ENCODE results near the gene SLC25A51. TPM values are rescaled to one million over a fixed set of nuclear protein-coding genes. Genes with fewer than 3 reads are reported as not detected.

The SLC25A51 gene
- total and polyA plus RNA-seq, 2 donors (not counting 3 experiments of a cell fraction or from before 2014, with no cell fraction given): 15.4 to 36.2 TPM

GRCh38 chr9:37936376-37936775, 32.4 kb upstream of the SLC25A51 start:
- no peak for TF ChIP-seq CTCF (IDR thresholded peaks at IDR 0.05; ENCODE audit: extremely low read depth in 1 of 2, insufficient read depth in 1 of 2, low read depth in 1 of 2, low read length in 2 of 2)
- dilution Hi-C loops (cut with MboI; ENCODE audit: extremely low pct_ligation_motif_present, low sequenced_read_pairs): no loop called here
- Histone ChIP-seq H3K4me1 (ENCODE audit: control insufficient read depth, extremely low read depth, insufficient read depth, low read length) (peaks cover 35% of the 10 kb centered on the region), H3K9me1 (replicated peaks; ENCODE audit: control insufficient read depth, extremely low read depth, insufficient read depth, low read length) (no peaks in the 10 kb centered on the region), H3K27ac (ENCODE audit: insufficient read depth, low read depth, low read length) (no peak overlapping the region), H3K9me3 (replicated peaks; ENCODE audit: control insufficient read depth, insufficient read depth, low read length) (no peaks in the 10 kb centered on the region), H3K4me2 (ENCODE audit: insufficient read depth, low read length) (no peak overlapping the region), H3K79me2 (ENCODE audit: control insufficient read depth, insufficient read depth, low read length) (peaks cover 2% of the 10 kb centered on the region), H4K20me1 (replicated peaks; ENCODE audit: control insufficient read depth, extremely low read depth, insufficient read depth, low read length) (no peaks in the 10 kb centered on the region), H3K27me3 (ENCODE audit: control insufficient read depth in 2 of 2, insufficient read depth in 2 of 2, low read length in 2 of 2) (no peaks in the 10 kb centered on the region), H3K4me3 (replicated peaks in 1 of 3; ENCODE audit: insufficient read depth in 1 of 3, low read depth in 1 of 3, low read length in 3 of 3) (no peak overlapping the region), H3K9ac (replicated peaks; ENCODE audit: extremely low read depth, insufficient read depth, low read length) (no peak overlapping the region), H3K36me3 (ENCODE audit: control insufficient read depth in 2 of 2, extremely low read depth in 1 of 2, insufficient read depth in 2 of 2, low read length in 2 of 2) (no peaks in the 10 kb centered on the region), H2AFZ (ENCODE audit: low read depth, low read length) (no peak overlapping the region)
- FAIRE-seq (no peak), DNase-seq (ENCODE audit: low read depth, low spot score) (no peak)
- no TSS peak for BruUV-seq (replicated peaks)
- ChIA-PET POLR2A (no interaction called here), CTCF (interaction anchor here (1.9 to 3.9 kb wide), 4 partner anchors 19 to 151 kb away, joined by 7 to 23 read pairs (median 13); partner anchors contain the start of gene SHB)
- intact Hi-C loops (cut with micrococcal nuclease): no loop called here

GRCh38 chr9:37935096-37935495, 31.2 kb upstream of the SLC25A51 start:
- no peaks in the 10 kb centered on the region for H4K20me1 ChIP-seq (replicated peaks; ENCODE audit: control insufficient read depth, extremely low read depth, insufficient read depth, low read length)
- intact Hi-C loops (cut with micrococcal nuclease) (no loop called here), dilution Hi-C loops (cut with MboI; ENCODE audit: extremely low pct_ligation_motif_present, low sequenced_read_pairs) (no loop called here)
- ChIA-PET POLR2A (no interaction called here), CTCF (interaction anchor here (1.1 to 2.1 kb wide), 5 partner anchors 10 to 225 kb away, joined by 3 to 6 read pairs (median 4); no protein-coding TSS in a partner anchor)
- H3K27me3 ChIP-seq (ENCODE audit: control insufficient read depth in 2 of 2, insufficient read depth in 2 of 2, low read length in 2 of 2): no peaks in the 10 kb centered on the region
- H3K9me3 ChIP-seq (replicated peaks; ENCODE audit: control insufficient read depth, insufficient read depth, low read length): no peaks in the 10 kb centered on the region
- FAIRE-seq (no peak), DNase-seq (ENCODE audit: low read depth, low spot score) (no peak)
- H3K4me2 ChIP-seq (ENCODE audit: insufficient read depth, low read length): no peak overlapping the region
- no peak overlapping the region for H3K4me3 ChIP-seq (replicated peaks in 1 of 3; ENCODE audit: insufficient read depth in 1 of 3, low read depth in 1 of 3, low read length in 3 of 3)
- H3K27ac ChIP-seq (ENCODE audit: insufficient read depth, low read depth, low read length): no peak overlapping the region
- H3K36me3 ChIP-seq (ENCODE audit: control insufficient read depth in 2 of 2, extremely low read depth in 1 of 2, insufficient read depth in 2 of 2, low read length in 2 of 2): no peaks in the 10 kb centered on the region
- peaks cover 2% of the 10 kb centered on the region for H3K79me2 ChIP-seq (ENCODE audit: control insufficient read depth, insufficient read depth, low read length)
- no TSS peak for BruUV-seq (replicated peaks)
- H3K9me1 ChIP-seq (replicated peaks; ENCODE audit: control insufficient read depth, extremely low read depth, insufficient read depth, low read length): no peaks in the 10 kb centered on the region
- TF ChIP-seq MYC (IDR thresholded peaks at IDR 0.05; ENCODE audit: low read depth, low read length) (no peak), POLR2AphosphoS5 (IDR thresholded peaks at IDR 0.05; ENCODE audit: insufficient read depth, low read depth, low read length) (no peak), FOS (IDR thresholded peaks at IDR 0.05; ENCODE audit: borderline replicate concordance, insufficient read depth, low read length) (no peak), EZH2 (IDR thresholded peaks at IDR 0.05; ENCODE audit: borderline replicate concordance, low read depth, low read length, severe bottlenecking) (no peak)
- no peak overlapping the region for H3K9ac ChIP-seq (replicated peaks; ENCODE audit: extremely low read depth, insufficient read depth, low read length)
- no peak overlapping the region for H2AFZ ChIP-seq (ENCODE audit: low read depth, low read length)
- H3K4me1 ChIP-seq (ENCODE audit: control insufficient read depth, extremely low read depth, insufficient read depth, low read length): peaks cover 37% of the 10 kb centered on the region
